HG02678 (cell line): ENCODE measurements around the gene WSCD2.

Experiments
- ATAC-seq: cut with Tn5 transposase; IDR thresholded peaks from one replicate; pipeline ENCODE4 v1.9.1; 2021; ENCODE audit warnings: mild to moderate bottlenecking, moderate library complexity; ENCODE audit not compliant: unreplicated experiment

Gene WSCD2

GRCh38 chr12:108107293-108107692 is 21.8 kb upstream of the WSCD2 start:
- ATAC-seq: no peak

GRCh38 chr12:108109504-108109903 is 19.6 kb upstream of the WSCD2 start:
- no peak for ATAC-seq

GRCh38 chr12:108109954-108110353 is 19.1 kb upstream of the WSCD2 start:
- no peak for ATAC-seq

GRCh38 chr12:108110844-108111243 is 18.2 kb upstream of the WSCD2 start:
- ATAC-seq: no peak

- no peak for ATAC-seq
These were observed 16.1 kb upstream of the WSCD2 start for GRCh38 chr12:108112832-108113556.

- no peak for ATAC-seq
These were observed 13.7 kb upstream of the WSCD2 start for GRCh38 chr12:108115123-108116121.

GRCh38 chr12:108116254-108116653 is 12.8 kb upstream of the WSCD2 start:
- ATAC-seq: no peak

- no peak for ATAC-seq
These were observed 12.4 kb upstream of the WSCD2 start for GRCh38 chr12:108116699-108117098.

- no peak for ATAC-seq
These were observed 11.8 kb upstream of the WSCD2 start for GRCh38 chr12:108117163-108117849.

- ATAC-seq: no peak
These were observed 11.2 kb upstream of the WSCD2 start for GRCh38 chr12:108117902-108118301.

GRCh38 chr12:108119126-108119973 is 9.7 kb upstream of the WSCD2 start:
- no peak for ATAC-seq

- ATAC-seq: no peak
These were observed 8.9 kb upstream of the WSCD2 start for GRCh38 chr12:108119974-108120862.

- no peak for ATAC-seq
These were observed 8.3 kb upstream of the WSCD2 start for GRCh38 chr12:108120863-108121165.

GRCh38 chr12:108121320-108121719 is 7.8 kb upstream of the WSCD2 start:
- ATAC-seq: no peak

- ATAC-seq: no peak
These were observed 7.2 kb upstream of the WSCD2 start for GRCh38 chr12:108121728-108122471.

- ATAC-seq: no peak
These were observed 6.4 kb upstream of the WSCD2 start for GRCh38 chr12:108122644-108123043.

GRCh38 chr12:108123402-108123801 is 5.7 kb upstream of the WSCD2 start:
- no peak for ATAC-seq

GRCh38 chr12:108125073-108125472 is 4.0 kb upstream of the WSCD2 start:
- ATAC-seq: no peak

GRCh38 chr12:108126212-108126611 is 2.9 kb upstream of the WSCD2 start:
- ATAC-seq: no peak
